ENCODE results near the gene TMEM161A. TPM values are rescaled to one million over a fixed set of nuclear protein-coding genes. Genes with fewer than 3 reads are reported as not detected.
"Not testable (repeated sequence)": the region's sequence is repeated elsewhere in the genome, so short reads cannot be mapped to it uniquely, and the experiment has no call there.

TMEM161A gene
- total and polyA plus RNA-seq, 2 donors (not counting 1 experiment from before 2014, with no cell fraction given), result 23.6 to 44.0 TPM

GRCh38 chr19:19137556-19138108 is 646 bp downstream of the TMEM161A start:
- Histone ChIP-seq H3K4me3 (ENCODE audit: control extremely low read depth in 1 of 5, extremely low read depth in 1 of 5, insufficient read depth in 1 of 5, low read depth in 2 of 5, low read length in 4 of 5) (peak overlapping the region; percentile 78 to 90 (median 86)), H3K9me3 (ENCODE audit: control extremely low read depth in 1 of 3, control insufficient read depth in 2 of 3, insufficient read depth in 1 of 3, low read length in 2 of 3) (peaks cover 0 to 7% (median 0%) of the 10 kb centered on the region in 3 donors), H3K27me3 (replicated peaks in 1 of 4; ENCODE audit: control extremely low read depth in 1 of 4, control insufficient read depth in 3 of 4, insufficient read depth in 4 of 4, low read length in 3 of 4) (no peaks in the 10 kb centered on the region), H4K20me1 (ENCODE audit: control insufficient read depth, insufficient read depth, low read length, poor library complexity, severe bottlenecking) (no peaks in the 10 kb centered on the region), H3K4me1 (ENCODE audit: control insufficient read depth in 2 of 2, insufficient read depth in 2 of 2, low read length in 2 of 2) (peaks cover 15 to 26% of the 10 kb centered on the region in 2 donors), H3K4me2 (replicated peaks; ENCODE audit: low read depth, low read length, poor library complexity, severe bottlenecking) (peak overlapping the region; percentile 98), H3K36me3 (replicated peaks in 1 of 2; ENCODE audit: control extremely low read depth in 1 of 2, control insufficient read depth in 1 of 2, extremely low read depth in 1 of 2, insufficient read depth in 2 of 2, low read length in 1 of 2) (peaks cover 0 to under 1% of the 10 kb centered on the region in 2 experiments), H3K9ac (ENCODE audit: low read length) (peak overlapping the region; percentile 87), H2AFZ (ENCODE audit: insufficient read depth, low read depth, low read length, poor library complexity, severe bottlenecking) (peak overlapping the region; percentile 98), H3K27ac (ENCODE audit: low read length in 2 of 2) (peak overlapping the region; percentile 29 to 70), H3K79me2 (ENCODE audit: control insufficient read depth, insufficient read depth, low read length) (peaks cover 15% of the 10 kb centered on the region)
- Mint-ChIP-seq H3K27me3 (no peaks in the 10 kb centered on the region), H3K4me3 (peak overlapping the region; percentile 97), H3K9me3 (ENCODE audit: insufficient read depth) (no peaks in the 10 kb centered on the region), H3K4me1 (peaks cover 41% of the 10 kb centered on the region), H3K27ac (peak overlapping the region; percentile 93)
- intact Hi-C loops (cut with micrococcal nuclease), result loop anchor here (1.0 to 5.0 kb wide), 7 partner anchors 9 to 945 kb away; partner anchors contain the start of genes ARMC6, BORCS8, MEF2B and MPV17L2
- WGBS (ENCODE audit: insufficient coverage), result 31% methylated on average over 23 of the region's 25 CpGs
- no peak for TF ChIP-seq CTCF (IDR thresholded peaks at IDR 0.05)
- no peak for TF ChIP-seq EZH2 (IDR thresholded peaks at IDR 0.05; ENCODE audit: borderline replicate concordance, insufficient read depth, low read depth, low read length, poor library complexity, severe bottlenecking)
- CTCF ChIA-PET, result interaction anchor here (2.2 to 2.8 kb wide), 2 partner anchors 37 to 84 kb away, joined by 7 to 13 read pairs; no protein-coding TSS in a partner anchor
- DNase-seq (no peak), ATAC-seq (ENCODE audit: low read depth) (no peak)
- POLR2A ChIA-PET, result no interaction called here

GRCh38 chr19:19135713-19136112 is 2.6 kb downstream of the TMEM161A start:
- H3K9me3 Mint-ChIP-seq (ENCODE audit: insufficient read depth); H3K9ac ChIP-seq (ENCODE audit: low read length); H3K27me3 ChIP-seq (replicated peaks in 1 of 4; ENCODE audit: control extremely low read depth in 1 of 4, control insufficient read depth in 3 of 4, insufficient read depth in 4 of 4, low read length in 3 of 4); H3K27ac ChIP-seq (ENCODE audit: low read length in 2 of 2); H3K4me3 Mint-ChIP-seq; H3K36me3 ChIP-seq (replicated peaks in 1 of 2; ENCODE audit: control extremely low read depth in 1 of 2, control insufficient read depth in 1 of 2, extremely low read depth in 1 of 2, insufficient read depth in 2 of 2, low read length in 1 of 2); H3K4me2 ChIP-seq (replicated peaks; ENCODE audit: low read depth, low read length, poor library complexity, severe bottlenecking); ATAC-seq (ENCODE audit: low read depth); H3K4me3 ChIP-seq (ENCODE audit: control extremely low read depth in 1 of 5, extremely low read depth in 1 of 5, insufficient read depth in 1 of 5, low read depth in 2 of 5, low read length in 4 of 5); H3K27ac Mint-ChIP-seq; DNase-seq; POLR2A ChIA-PET; H3K27me3 Mint-ChIP-seq; H4K20me1 ChIP-seq (ENCODE audit: control insufficient read depth, insufficient read depth, low read length, poor library complexity, severe bottlenecking); H2AFZ ChIP-seq (ENCODE audit: insufficient read depth, low read depth, low read length, poor library complexity, severe bottlenecking): not testable (repeated sequence)
- Histone ChIP-seq H3K4me1 (ENCODE audit: control insufficient read depth in 2 of 2, insufficient read depth in 2 of 2, low read length in 2 of 2) (peaks cover 15 to 26% of the 10 kb centered on the region in 2 donors), H3K79me2 (ENCODE audit: control insufficient read depth, insufficient read depth, low read length) (peaks cover 15% of the 10 kb centered on the region), H3K9me3 (ENCODE audit: control extremely low read depth in 1 of 3, control insufficient read depth in 2 of 3, insufficient read depth in 1 of 3, low read length in 2 of 3) (peaks cover 0 to 17% (median 4%) of the 10 kb centered on the region in 3 donors)
- intact Hi-C loops (cut with micrococcal nuclease), result loop anchor here (5.0 kb wide), 1 partner anchor 943 kb away; the partner anchor contains the start of gene MPV17L2
- no CpG with 5 or more reads among the region's 6 CpGs for WGBS (ENCODE audit: insufficient coverage)
- peaks cover 41% of the 10 kb centered on the region for H3K4me1 Mint-ChIP-seq
- CTCF ChIA-PET, result interaction anchor here (0.6 to 2.8 kb wide), 4 partner anchors 12 to 83 kb away, joined by 3 to 13 read pairs (median 5); no protein-coding TSS in a partner anchor
